ENCODE results near the gene ANO6.

DNA sequence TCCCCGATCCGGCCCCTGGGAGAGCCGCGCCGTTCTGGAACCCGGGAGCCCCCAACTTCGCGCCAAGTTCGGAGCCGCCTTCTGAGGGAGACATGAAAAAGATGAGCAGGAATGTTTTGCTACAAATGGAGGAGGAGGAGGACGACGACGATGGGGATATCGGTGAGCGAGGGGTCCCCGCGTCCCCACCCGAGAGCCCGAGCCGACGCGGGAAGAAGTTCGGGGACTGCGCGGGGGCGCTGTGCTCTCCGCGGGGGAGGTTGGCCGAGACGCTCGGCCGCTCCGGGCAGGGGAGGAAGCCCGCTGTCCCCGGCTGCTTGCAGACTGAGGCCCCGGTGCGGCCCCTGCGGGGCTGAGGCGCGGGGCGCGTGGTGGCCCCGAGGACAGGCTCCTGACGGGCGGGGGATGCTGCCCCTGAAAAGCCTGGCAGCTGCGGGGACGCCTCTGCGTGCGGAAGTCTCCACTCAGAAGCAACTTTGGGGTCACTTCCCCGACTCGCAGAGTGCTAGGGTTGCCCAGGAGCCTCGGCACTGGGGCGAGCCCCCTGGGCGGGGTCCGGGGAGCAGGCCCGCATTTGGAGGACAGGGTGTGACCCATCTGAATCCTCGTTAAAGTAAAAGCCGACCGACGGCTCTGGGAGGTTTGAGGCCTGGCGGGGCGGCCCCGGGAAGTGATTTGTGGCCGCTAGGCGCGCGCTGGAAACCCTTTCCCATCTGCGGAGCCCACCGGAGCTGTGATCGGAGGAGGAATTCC, 511 bp downstream of the ANO6 start:
- TF ChIP-seq, protein P1, sequence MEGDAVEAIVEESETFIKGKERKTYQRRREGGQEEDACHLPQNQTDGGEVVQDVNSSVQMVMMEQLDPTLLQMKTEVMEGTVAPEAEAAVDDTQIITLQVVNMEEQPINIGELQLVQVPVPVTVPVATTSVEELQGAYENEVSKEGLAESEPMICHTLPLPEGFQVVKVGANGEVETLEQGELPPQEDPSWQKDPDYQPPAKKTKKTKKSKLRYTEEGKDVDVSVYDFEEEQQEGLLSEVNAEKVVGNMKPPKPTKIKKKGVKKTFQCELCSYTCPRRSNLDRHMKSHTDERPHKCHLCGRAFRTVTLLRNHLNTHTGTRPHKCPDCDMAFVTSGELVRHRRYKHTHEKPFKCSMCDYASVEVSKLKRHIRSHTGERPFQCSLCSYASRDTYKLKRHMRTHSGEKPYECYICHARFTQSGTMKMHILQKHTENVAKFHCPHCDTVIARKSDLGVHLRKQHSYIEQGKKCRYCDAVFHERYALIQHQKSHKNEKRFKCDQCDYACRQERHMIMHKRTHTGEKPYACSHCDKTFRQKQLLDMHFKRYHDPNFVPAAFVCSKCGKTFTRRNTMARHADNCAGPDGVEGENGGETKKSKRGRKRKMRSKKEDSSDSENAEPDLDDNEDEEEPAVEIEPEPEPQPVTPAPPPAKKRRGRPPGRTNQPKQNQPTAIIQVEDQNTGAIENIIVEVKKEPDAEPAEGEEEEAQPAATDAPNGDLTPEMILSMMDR (IDR thresholded peaks at IDR 0.05), result peak in 4 of 7 experiments; percentile 5 to 34 (median 19)
- no peak for TF ChIP-seq POLR2A (IDR thresholded peaks at IDR 0.05)
- no peak for TF ChIP-seq POLR2AphosphoS5 (IDR thresholded peaks at IDR 0.05)
- TF ChIP-seq EP300 (IDR thresholded peaks at IDR 0.05), result no peak
